PFSK-1 (cell line): Measurements from ENCODE around the gene BMP2K.

Experiments used
- FOXP2 ChIP-seq: optimal IDR thresholded peaks from 2 replicates; pipeline ENCODE3; 2011; ENCODE audit warnings: borderline replicate concordance, control low read depth, inconsistent platforms; ENCODE audit not compliant: insufficient read depth; ENCODE audit errors: extremely low read length, extremely low read depth
- POLR2AphosphoS5 ChIP-seq: IDR thresholded peaks from 2 replicates; pipeline ENCODE4 v1.6.1; 2012; ENCODE audit warnings: low read depth, mild to moderate bottlenecking, control low read depth, low read length, moderate library complexity
- SIN3A ChIP-seq: IDR thresholded peaks from 2 replicates; pipeline ENCODE4 v1.6.1; 2012; ENCODE audit warnings: mild to moderate bottlenecking, low read length, moderate library complexity, borderline replicate concordance; ENCODE audit not compliant: insufficient read depth
- TAF1 ChIP-seq: IDR thresholded peaks from 2 replicates; pipeline ENCODE4 v1.6.1; 2012; ENCODE audit warnings: low read length, control low read depth, borderline replicate concordance; ENCODE audit not compliant: insufficient read depth
- TF ChIP-seq, protein P1 (sequence below), 2 experiments: IDR thresholded peaks; 2 replicates each; pipeline versions ENCODE4 v1.6.1 to v1.8.0; 2011 to 2012; ENCODE audit warnings: low read depth in 2 of 2, low read length in 2 of 2, control low read depth in 1 of 2, inconsistent platforms in 1 of 2, mild to moderate bottlenecking in 1 of 2, moderate library complexity in 1 of 2; ENCODE audit not compliant: insufficient read depth in 1 of 2

BMP2K gene

GRCh38 chr4:78749258-78749971, 26.7 kb upstream of the BMP2K start:
- no peak for TF ChIP-seq TAF1
- TF ChIP-seq SIN3A, result no peak
- TF ChIP-seq POLR2AphosphoS5, result no peak
- TF ChIP-seq, protein P1, sequence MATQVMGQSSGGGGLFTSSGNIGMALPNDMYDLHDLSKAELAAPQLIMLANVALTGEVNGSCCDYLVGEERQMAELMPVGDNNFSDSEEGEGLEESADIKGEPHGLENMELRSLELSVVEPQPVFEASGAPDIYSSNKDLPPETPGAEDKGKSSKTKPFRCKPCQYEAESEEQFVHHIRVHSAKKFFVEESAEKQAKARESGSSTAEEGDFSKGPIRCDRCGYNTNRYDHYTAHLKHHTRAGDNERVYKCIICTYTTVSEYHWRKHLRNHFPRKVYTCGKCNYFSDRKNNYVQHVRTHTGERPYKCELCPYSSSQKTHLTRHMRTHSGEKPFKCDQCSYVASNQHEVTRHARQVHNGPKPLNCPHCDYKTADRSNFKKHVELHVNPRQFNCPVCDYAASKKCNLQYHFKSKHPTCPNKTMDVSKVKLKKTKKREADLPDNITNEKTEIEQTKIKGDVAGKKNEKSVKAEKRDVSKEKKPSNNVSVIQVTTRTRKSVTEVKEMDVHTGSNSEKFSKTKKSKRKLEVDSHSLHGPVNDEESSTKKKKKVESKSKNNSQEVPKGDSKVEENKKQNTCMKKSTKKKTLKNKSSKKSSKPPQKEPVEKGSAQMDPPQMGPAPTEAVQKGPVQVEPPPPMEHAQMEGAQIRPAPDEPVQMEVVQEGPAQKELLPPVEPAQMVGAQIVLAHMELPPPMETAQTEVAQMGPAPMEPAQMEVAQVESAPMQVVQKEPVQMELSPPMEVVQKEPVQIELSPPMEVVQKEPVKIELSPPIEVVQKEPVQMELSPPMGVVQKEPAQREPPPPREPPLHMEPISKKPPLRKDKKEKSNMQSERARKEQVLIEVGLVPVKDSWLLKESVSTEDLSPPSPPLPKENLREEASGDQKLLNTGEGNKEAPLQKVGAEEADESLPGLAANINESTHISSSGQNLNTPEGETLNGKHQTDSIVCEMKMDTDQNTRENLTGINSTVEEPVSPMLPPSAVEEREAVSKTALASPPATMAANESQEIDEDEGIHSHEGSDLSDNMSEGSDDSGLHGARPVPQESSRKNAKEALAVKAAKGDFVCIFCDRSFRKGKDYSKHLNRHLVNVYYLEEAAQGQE (IDR thresholded peaks at IDR 0.05; ENCODE audit: insufficient read depth in 1 of 2, low read depth in 2 of 2, low read length in 2 of 2), result no peak
- TF ChIP-seq FOXP2, result no peak

DNA sequence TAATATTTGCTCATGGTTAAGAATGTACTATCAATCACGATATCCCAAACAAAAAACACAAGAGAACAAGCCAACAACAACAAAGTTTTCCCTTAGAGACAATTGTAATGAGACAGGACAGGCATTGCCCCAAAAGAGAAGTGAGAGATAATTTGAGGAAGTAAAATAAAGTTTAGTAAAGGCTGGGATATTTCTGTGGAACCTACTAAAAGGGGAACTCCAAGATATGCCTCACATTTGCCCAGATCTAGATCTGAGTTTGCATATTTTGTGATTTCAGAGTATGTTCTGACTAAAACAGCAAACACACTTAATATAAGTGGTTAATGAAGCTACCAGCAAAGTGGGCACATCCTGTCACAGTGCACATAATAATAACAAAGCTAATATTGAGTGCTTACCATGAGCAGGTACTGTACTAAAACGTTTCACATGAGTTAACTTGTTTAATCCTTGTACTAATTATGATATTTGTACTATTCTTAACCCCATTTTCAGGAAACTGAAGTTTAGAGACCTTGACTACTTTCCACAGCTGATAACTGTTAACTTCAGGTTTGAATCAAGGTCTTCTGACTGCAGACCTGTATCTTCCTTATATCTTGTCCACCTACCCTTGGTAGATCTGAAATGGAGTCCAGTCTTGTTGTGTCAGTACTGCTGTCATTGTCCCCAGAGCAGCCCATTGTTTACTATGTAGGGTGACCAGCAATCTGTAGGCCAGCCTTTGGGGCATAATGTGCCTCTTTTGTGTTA, 26.0 kb upstream of the BMP2K start:
- TF ChIP-seq FOXP2 (no peak), TAF1 (no peak), POLR2AphosphoS5 (no peak)
- TF ChIP-seq, protein P1 (IDR thresholded peaks at IDR 0.05; ENCODE audit: insufficient read depth in 1 of 2, low read depth in 2 of 2, low read length in 2 of 2), result no peak

GRCh38 chr4:78753091-78753490, 23.1 kb upstream of the BMP2K start:
- no peak for TF ChIP-seq FOXP2
- TF ChIP-seq, protein P1 (IDR thresholded peaks at IDR 0.05; ENCODE audit: insufficient read depth in 1 of 2, low read depth in 2 of 2, low read length in 2 of 2), result no peak
- no peak for TF ChIP-seq POLR2AphosphoS5
- no peak for TF ChIP-seq TAF1

DNA sequence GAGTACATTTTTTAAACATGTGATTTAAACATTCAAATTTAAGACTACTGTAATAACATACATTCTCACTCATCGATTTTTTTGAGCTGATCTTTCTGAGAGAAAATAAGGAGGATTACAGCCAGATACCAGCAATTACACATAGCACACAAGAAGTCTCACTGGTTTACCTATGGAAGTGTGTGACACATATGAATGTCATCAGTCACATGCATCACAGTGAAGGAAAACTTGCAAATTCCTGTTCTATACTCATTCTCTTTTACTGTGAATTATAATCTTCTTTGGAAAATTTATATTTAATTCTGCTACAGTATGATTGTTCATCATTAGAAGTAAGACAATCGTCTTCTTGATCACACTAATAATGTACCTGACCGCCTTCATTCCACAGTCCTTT, 21.3 kb upstream of the BMP2K start:
- TF ChIP-seq POLR2AphosphoS5, result no peak
- TF ChIP-seq FOXP2, result no peak
- no peak for TF ChIP-seq TAF1
- TF ChIP-seq SIN3A, result no peak
- TF ChIP-seq, protein P1 (IDR thresholded peaks at IDR 0.05; ENCODE audit: insufficient read depth in 1 of 2, low read depth in 2 of 2, low read length in 2 of 2), result no peak
